ENCODE results near the gene HPCAL1.

DNA sequence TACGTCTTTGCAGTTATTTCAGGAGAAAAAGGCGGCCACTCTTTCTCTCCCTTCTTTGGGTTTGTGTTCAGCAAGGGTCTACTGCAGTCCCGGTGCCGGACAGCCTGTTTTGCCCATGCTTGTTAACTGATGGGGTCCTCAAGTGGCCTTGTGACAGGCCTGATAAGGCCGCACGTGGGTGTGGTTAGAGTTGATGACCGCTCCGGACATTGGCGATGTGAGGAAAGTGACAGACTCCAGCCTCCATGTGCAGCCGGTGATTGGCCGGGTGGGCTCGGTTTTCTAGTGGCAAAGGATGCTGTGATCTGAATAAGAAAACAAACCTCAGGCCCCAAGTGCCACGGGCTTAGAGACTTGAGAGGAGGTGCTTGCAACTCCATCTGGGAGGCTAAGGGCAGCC lies 15.6 kb downstream of the HPCAL1 start:
- TF ChIP-seq, protein P1, sequence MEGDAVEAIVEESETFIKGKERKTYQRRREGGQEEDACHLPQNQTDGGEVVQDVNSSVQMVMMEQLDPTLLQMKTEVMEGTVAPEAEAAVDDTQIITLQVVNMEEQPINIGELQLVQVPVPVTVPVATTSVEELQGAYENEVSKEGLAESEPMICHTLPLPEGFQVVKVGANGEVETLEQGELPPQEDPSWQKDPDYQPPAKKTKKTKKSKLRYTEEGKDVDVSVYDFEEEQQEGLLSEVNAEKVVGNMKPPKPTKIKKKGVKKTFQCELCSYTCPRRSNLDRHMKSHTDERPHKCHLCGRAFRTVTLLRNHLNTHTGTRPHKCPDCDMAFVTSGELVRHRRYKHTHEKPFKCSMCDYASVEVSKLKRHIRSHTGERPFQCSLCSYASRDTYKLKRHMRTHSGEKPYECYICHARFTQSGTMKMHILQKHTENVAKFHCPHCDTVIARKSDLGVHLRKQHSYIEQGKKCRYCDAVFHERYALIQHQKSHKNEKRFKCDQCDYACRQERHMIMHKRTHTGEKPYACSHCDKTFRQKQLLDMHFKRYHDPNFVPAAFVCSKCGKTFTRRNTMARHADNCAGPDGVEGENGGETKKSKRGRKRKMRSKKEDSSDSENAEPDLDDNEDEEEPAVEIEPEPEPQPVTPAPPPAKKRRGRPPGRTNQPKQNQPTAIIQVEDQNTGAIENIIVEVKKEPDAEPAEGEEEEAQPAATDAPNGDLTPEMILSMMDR (IDR thresholded peaks at IDR 0.05; ENCODE audit: insufficient read depth, low read length, poor library complexity, severe bottlenecking) = no peak
- TF ChIP-seq EZH2phosphoT487 (conservative IDR thresholded peaks at IDR 0.05; ENCODE audit: low read length) = no peak

All from SU-DHL-6 (cell line).